Ammon's horn (tissue), 1 donor: ENCODE data around the gene MADD.

Source experiments
- DNase-seq: peaks from one replicate; pipeline ENCODE4 v3.0.0-alpha.2; 2016; ENCODE audit warnings: low spot score

MADD gene

GRCh38 chr11:47356998-47357329 lies 87.0 kb downstream of the MADD start:
- no peak for DNase-seq

GRCh38 chr11:47357985-47358730 lies 88.2 kb downstream of the MADD start:
- no peak for DNase-seq

GRCh38 chr11:47358731-47359051 lies 88.8 kb downstream of the MADD start:
- DNase-seq = no peak

GRCh38 chr11:47359162-47359561 lies 89.2 kb downstream of the MADD start:
- DNase-seq = no peak

- no peak for DNase-seq
Observed at GRCh38 chr11:47359586-47359985, 89.7 kb downstream of the MADD start.

GRCh38 chr11:47360341-47360740 lies 90.4 kb downstream of the MADD start:
- no peak for DNase-seq

GRCh38 chr11:47361419-47361818 lies 91.5 kb downstream of the MADD start:
- DNase-seq = no peak

GRCh38 chr11:47366020-47366490 lies 96.1 kb downstream of the MADD start:
- no peak for DNase-seq

- no peak for DNase-seq
Observed at GRCh38 chr11:47369676-47370075, 99.7 kb downstream of the MADD start.

- DNase-seq = no peak
Observed at GRCh38 chr11:47372422-47372821, 102.5 kb downstream of the MADD start.

GRCh38 chr11:47373876-47374719 lies 104.2 kb downstream of the MADD start:
- peak; percentile 80 for DNase-seq

GRCh38 chr11:47374720-47375019 lies 104.7 kb downstream of the MADD start:
- DNase-seq = no peak

GRCh38 chr11:47375020-47375419 lies 105.1 kb downstream of the MADD start:
- no peak for DNase-seq

- DNase-seq = no peak
Observed at GRCh38 chr11:47375546-47376085, 105.7 kb downstream of the MADD start.

- DNase-seq = no peak
Observed at GRCh38 chr11:47376107-47376524, 106.2 kb downstream of the MADD start.

GRCh38 chr11:47376525-47377371 lies 106.8 kb downstream of the MADD start:
- no peak for DNase-seq

- no peak for DNase-seq
Observed at GRCh38 chr11:47377571-47378009, 107.7 kb downstream of the MADD start.

- DNase-seq = peak; percentile 74
Observed at GRCh38 chr11:47378010-47378835, 108.3 kb downstream of the MADD start, which contains the start of gene SPI1. Gene SPI1, minus strand, starts transcription at chr11:47378547. Its CDS starts 194 bp downstream, at chr11:47378353.

GRCh38 chr11:47378836-47379170 lies 108.9 kb downstream of the MADD start:
- DNase-seq = no peak

- no peak for DNase-seq
Observed at GRCh38 chr11:47379317-47379716, 109.4 kb downstream of the MADD start.
